GM12878 (cell line): ENCODE measurements around the gene RIC8B.

ENCODE experiments used
- CBX5 ChIP-seq: sonication (generic); IDR thresholded peaks from 2 replicates; pipeline ENCODE4 v1.6.1; 2016; ENCODE audit warnings: low read depth, moderate library complexity, mild to moderate bottlenecking, inconsistent platforms
- CEBPB ChIP-seq, 2 experiments: fragments of 150-350 bp in 1 of 2; IDR thresholded peaks; 2 replicates each; pipeline ENCODE4 v1.6.1; 2012 to 2014; ENCODE audit warnings: low read depth in 2 of 2, low read length in 2 of 2, borderline replicate concordance in 1 of 2, inconsistent platforms in 1 of 2
- CHD4 ChIP-seq: fragments of 200-600 bp; sonication (generic); IDR thresholded peaks from 2 replicates; pipeline ENCODE4 v1.6.1; 2016; ENCODE audit warnings: mild to moderate bottlenecking
- CREM ChIP-seq: IDR thresholded peaks from 2 replicates; pipeline ENCODE4 v1.6.1; 2014; ENCODE audit warnings: antibody characterized with exemption, low read depth
- EGR1 ChIP-seq, 2 experiments: IDR thresholded peaks; 1 replicate in 1 of 2; 2 replicates in 1 of 2; pipeline ENCODE4 v1.6.1; 2011 to 2012; ENCODE audit warnings: low read depth in 2 of 2, low read length in 2 of 2, borderline replicate concordance in 1 of 2, mild to moderate bottlenecking in 1 of 2, moderate library complexity in 1 of 2
- ETV6 ChIP-seq, 2 experiments: fragments of 450-650 bp in 1 of 2; IDR thresholded peaks in 1 of 2; conservative IDR thresholded peaks in 1 of 2; 2 replicates each; pipeline ENCODE4 v1.6.1; 2014; ENCODE audit warnings: antibody characterized with exemption in 1 of 2, borderline replicate concordance in 1 of 2, low read depth in 1 of 2, mild to moderate bottlenecking in 1 of 2, moderate library complexity in 1 of 2
- HDAC2 ChIP-seq: fragments of 200-600 bp; sonication (generic); IDR thresholded peaks from 2 replicates; pipeline ENCODE4 v1.6.1; 2017
- MXI1 ChIP-seq: fragments of 150-350 bp; IDR thresholded peaks from 2 replicates; pipeline ENCODE4 v1.6.1; 2011; ENCODE audit warnings: low read depth, mild to moderate bottlenecking, inconsistent platforms, low read length, improper control_type of control experiment
- POLR2A ChIP-seq: IDR thresholded peaks from 2 replicates; pipeline ENCODE4 v1.6.1; 2011; ENCODE audit warnings: low read depth, mild to moderate bottlenecking, low read length
- POLR2AphosphoS5 ChIP-seq: IDR thresholded peaks from 2 replicates; pipeline ENCODE4 v1.6.1; 2011; ENCODE audit warnings: mild to moderate bottlenecking, low read length, inconsistent platforms
- SPI1 ChIP-seq: IDR thresholded peaks from 2 replicates; pipeline ENCODE4 v1.6.1; 2011; ENCODE audit warnings: low read depth, mild to moderate bottlenecking, low read length, moderate library complexity, borderline replicate concordance; ENCODE audit not compliant: insufficient read depth
- TAF1 ChIP-seq: IDR thresholded peaks from 2 replicates; pipeline ENCODE4 v1.6.1; 2011; ENCODE audit warnings: mild to moderate bottlenecking, low read depth, low read length, borderline replicate concordance
- TF ChIP-seq, protein P1 (sequence below), 3 experiments: IDR thresholded peaks in 2 of 3; conservative IDR thresholded peaks in 1 of 3; 2 replicates each; pipeline ENCODE4 v1.5.1; 2011; ENCODE audit warnings: low read depth in 3 of 3, low read length in 3 of 3, mild to moderate bottlenecking in 3 of 3, control low read depth in 2 of 3, moderate library complexity in 2 of 3, inconsistent platforms in 1 of 3, mixed read lengths in 1 of 3; ENCODE audit not compliant: control insufficient read depth in 2 of 3, insufficient read depth in 1 of 3; ENCODE audit errors: extremely low read depth in 1 of 3
- TF ChIP-seq, protein P2 (sequence below): IDR thresholded peaks from 2 replicates; pipeline ENCODE4 v1.6.1; 2011; ENCODE audit warnings: low read depth, low read length, improper control_type of control experiment, borderline replicate concordance

DNA sequence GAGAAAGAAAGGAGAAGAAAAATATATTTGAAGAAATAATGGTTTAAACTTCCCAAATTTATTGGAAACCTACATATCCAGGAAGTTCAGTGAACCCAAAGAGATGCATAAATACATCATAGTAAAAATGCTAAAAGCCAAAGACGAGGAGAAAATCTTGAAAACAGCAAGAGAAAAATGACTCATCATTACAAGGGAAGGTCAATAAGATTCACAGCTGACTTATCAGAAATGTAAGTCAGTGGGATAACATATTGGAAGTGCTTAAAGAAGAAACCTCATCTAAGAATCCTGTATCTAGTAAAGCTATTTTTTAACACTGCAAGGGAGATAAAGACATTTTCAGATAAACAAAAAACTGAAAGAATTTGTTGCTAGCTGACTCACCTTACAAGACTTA, 19.9 kb downstream of the RIC8B start:
- TF ChIP-seq POLR2A = no peak
- TF ChIP-seq, protein P1, sequence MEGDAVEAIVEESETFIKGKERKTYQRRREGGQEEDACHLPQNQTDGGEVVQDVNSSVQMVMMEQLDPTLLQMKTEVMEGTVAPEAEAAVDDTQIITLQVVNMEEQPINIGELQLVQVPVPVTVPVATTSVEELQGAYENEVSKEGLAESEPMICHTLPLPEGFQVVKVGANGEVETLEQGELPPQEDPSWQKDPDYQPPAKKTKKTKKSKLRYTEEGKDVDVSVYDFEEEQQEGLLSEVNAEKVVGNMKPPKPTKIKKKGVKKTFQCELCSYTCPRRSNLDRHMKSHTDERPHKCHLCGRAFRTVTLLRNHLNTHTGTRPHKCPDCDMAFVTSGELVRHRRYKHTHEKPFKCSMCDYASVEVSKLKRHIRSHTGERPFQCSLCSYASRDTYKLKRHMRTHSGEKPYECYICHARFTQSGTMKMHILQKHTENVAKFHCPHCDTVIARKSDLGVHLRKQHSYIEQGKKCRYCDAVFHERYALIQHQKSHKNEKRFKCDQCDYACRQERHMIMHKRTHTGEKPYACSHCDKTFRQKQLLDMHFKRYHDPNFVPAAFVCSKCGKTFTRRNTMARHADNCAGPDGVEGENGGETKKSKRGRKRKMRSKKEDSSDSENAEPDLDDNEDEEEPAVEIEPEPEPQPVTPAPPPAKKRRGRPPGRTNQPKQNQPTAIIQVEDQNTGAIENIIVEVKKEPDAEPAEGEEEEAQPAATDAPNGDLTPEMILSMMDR (IDR thresholded peaks at IDR 0.05 in 2 of 3, conservative IDR thresholded peaks at IDR 0.05 in 1 of 3; ENCODE audit: control insufficient read depth in 2 of 3, extremely low read depth in 1 of 3, insufficient read depth in 1 of 3, low read depth in 3 of 3, low read length in 3 of 3) = no peak
- no peak for TF ChIP-seq POLR2AphosphoS5
- TF ChIP-seq CBX5 = no peak
- no peak for TF ChIP-seq ETV6 (conservative IDR thresholded peaks at IDR 0.05 in 1 of 2, IDR thresholded peaks at IDR 0.05 in 1 of 2; ENCODE audit: borderline replicate concordance in 1 of 2, low read depth in 1 of 2)
- no peak for TF ChIP-seq CREM
- TF ChIP-seq CEBPB (IDR thresholded peaks at IDR 0.05; ENCODE audit: borderline replicate concordance in 1 of 2, low read depth in 2 of 2, low read length in 2 of 2) = no peak
- no peak for TF ChIP-seq HDAC2
- no peak for TF ChIP-seq EGR1 (IDR thresholded peaks at IDR 0.05; ENCODE audit: borderline replicate concordance in 1 of 2, low read depth in 2 of 2, low read length in 2 of 2)
- TF ChIP-seq SPI1 = no peak
- TF ChIP-seq TAF1 = no peak
- no peak for TF ChIP-seq CHD4
- TF ChIP-seq, protein P2, sequence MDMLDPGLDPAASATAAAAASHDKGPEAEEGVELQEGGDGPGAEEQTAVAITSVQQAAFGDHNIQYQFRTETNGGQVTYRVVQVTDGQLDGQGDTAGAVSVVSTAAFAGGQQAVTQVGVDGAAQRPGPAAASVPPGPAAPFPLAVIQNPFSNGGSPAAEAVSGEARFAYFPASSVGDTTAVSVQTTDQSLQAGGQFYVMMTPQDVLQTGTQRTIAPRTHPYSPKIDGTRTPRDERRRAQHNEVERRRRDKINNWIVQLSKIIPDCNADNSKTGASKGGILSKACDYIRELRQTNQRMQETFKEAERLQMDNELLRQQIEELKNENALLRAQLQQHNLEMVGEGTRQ = no peak
- TF ChIP-seq MXI1 = no peak
